Tibial nerve (tissue), 4 donors: Measurements from ENCODE around the gene HADHB. TPM values are rescaled to one million over a fixed set of nuclear protein-coding genes. Genes with fewer than 3 reads are reported as not detected.

Experiments
- DNase-seq, 2 donors: peaks; one replicate each; pipeline ENCODE4 v3.0.0-alpha.2; 2019; ENCODE audit warnings: low spot score in 2 of 2
- H3K27ac ChIP-seq, 4 donors: fragments of 200-600 bp; sonication (generic) in 3 of 4; one replicate each; pipeline ENCODE4 v1.5.1; 2017 to 2019; ENCODE audit warnings: mild to moderate bottlenecking in 1 of 4
- H3K27me3 ChIP-seq, 2 donors: fragments of 200-600 bp; sonication (generic) in 1 of 2; one replicate each; pipeline versions ENCODE4 v1.5.1 to v1.6.0; 2017 to 2019
- H3K36me3 ChIP-seq, 3 donors: fragments of 200-600 bp; sonication (generic); one replicate each; pipeline ENCODE4 v1.5.1; 2018 to 2019
- H3K4me1 ChIP-seq, 4 donors: fragments of 200-600 bp; sonication (generic) in 3 of 4; one replicate each; pipeline ENCODE4 v1.5.1; 2017 to 2019
- H3K4me3 ChIP-seq, 4 donors: fragments of 200-600 bp; sonication (generic) in 3 of 4; one replicate each; pipeline ENCODE4 v1.5.1; 2017 to 2019; ENCODE audit warnings: mild to moderate bottlenecking in 1 of 4, moderate library complexity in 1 of 4
- H3K9me3 ChIP-seq, 4 donors: fragments of 200-600 bp; sonication (generic) in 3 of 4; one replicate each; pipeline ENCODE4 v1.5.1; 2017 to 2019
- CTCF ChIP-seq, 5 experiments: fragments of 200-600 bp in 3 of 5; fragments of 450-650 bp in 2 of 5; sonication (generic) in 3 of 5; IDR thresholded peaks; one replicate each; pipeline ENCODE4 v1.5.1; 2016 to 2019; ENCODE audit warnings: antibody characterized with exemption in 5 of 5, mild to moderate bottlenecking in 3 of 5, moderate library complexity in 2 of 5
- EP300 ChIP-seq, 2 donors: sonication (generic); formaldehyde crosslinking; IDR thresholded peaks; one replicate each; pipeline ENCODE4 v1.6.1; 2017; ENCODE audit warnings: antibody characterized with exemption in 2 of 2, mild to moderate bottlenecking in 1 of 2
- POLR2A ChIP-seq, 2 donors: fragments of 450-650 bp; IDR thresholded peaks; one replicate each; pipeline ENCODE4 v1.6.1; 2017; ENCODE audit warnings: antibody characterized with exemption in 2 of 2, mild to moderate bottlenecking in 2 of 2, moderate library complexity in 2 of 2
- WGBS, 2 donors: methylation state at CpG; one replicate each; pipeline ENCODE4 v1.1.5; 2018; 5-methylcytosine and 5-hydroxymethylcytosine counted together
- total RNA-seq, 4 donors: library from RNA; depleted of rRNA; stranded (reverse); fragments of >200 nt; gene quantifications; one replicate each; pipeline ENCODE4 v1.1.0, GENCODE V29; 2016

Gene HADHB
- total RNA-seq, 4 donors from 2014 or later: 68.1 to 121 (median 110) TPM

GRCh38 chr2:26333293-26333692 lies 88.6 kb downstream of the HADHB start:
- Histone ChIP-seq H3K4me3 (no peak overlapping the region), H3K36me3 (no peaks in the 10 kb centered on the region), H3K27me3 (no peaks in the 10 kb centered on the region), H3K27ac (no peak overlapping the region), H3K4me1 (peaks cover 0 to 8% (median 2%) of the 10 kb centered on the region in 4 donors), H3K9me3 (no peaks in the 10 kb centered on the region)
- no peak for TF ChIP-seq CTCF (IDR thresholded peaks at IDR 0.05)
- no peak for TF ChIP-seq EP300 (IDR thresholded peaks at IDR 0.05)
- TF ChIP-seq POLR2A (IDR thresholded peaks at IDR 0.05): no peak
- 21 to 55% methylated on average over 1 to 2 of the region's 2 CpGs for WGBS, 2 donors
- DNase-seq: no peak

- Histone ChIP-seq H3K9me3 (no peaks in the 10 kb centered on the region), H3K36me3 (no peaks in the 10 kb centered on the region), H3K27ac (no peak overlapping the region), H3K4me3 (no peak overlapping the region), H3K27me3 (no peaks in the 10 kb centered on the region), H3K4me1 (peaks cover 0 to 10% (median 0%) of the 10 kb centered on the region in 4 donors)
- TF ChIP-seq CTCF (IDR thresholded peaks at IDR 0.05) (no peak), POLR2A (IDR thresholded peaks at IDR 0.05) (no peak), EP300 (IDR thresholded peaks at IDR 0.05) (no peak)
- no peak for DNase-seq
- WGBS, 2 donors: 39 to 44% methylated on average over 3 of the region's 3 CpGs
These were observed 90.5 kb downstream of the HADHB start for GRCh38 chr2:26335231-26335630.

GRCh38 chr2:26336719-26337118 lies 92.0 kb downstream of the HADHB start:
- Histone ChIP-seq H3K4me3 (no peak overlapping the region), H3K27me3 (no peaks in the 10 kb centered on the region), H3K4me1 (peaks cover 0 to 15% (median 0%) of the 10 kb centered on the region in 4 donors), H3K9me3 (no peaks in the 10 kb centered on the region), H3K36me3 (no peaks in the 10 kb centered on the region), H3K27ac (no peak overlapping the region)
- WGBS, 2 donors: 89 to 94% methylated on average over 2 of the region's 2 CpGs
- no peak for TF ChIP-seq EP300 (IDR thresholded peaks at IDR 0.05)
- no peak for DNase-seq

DNA sequence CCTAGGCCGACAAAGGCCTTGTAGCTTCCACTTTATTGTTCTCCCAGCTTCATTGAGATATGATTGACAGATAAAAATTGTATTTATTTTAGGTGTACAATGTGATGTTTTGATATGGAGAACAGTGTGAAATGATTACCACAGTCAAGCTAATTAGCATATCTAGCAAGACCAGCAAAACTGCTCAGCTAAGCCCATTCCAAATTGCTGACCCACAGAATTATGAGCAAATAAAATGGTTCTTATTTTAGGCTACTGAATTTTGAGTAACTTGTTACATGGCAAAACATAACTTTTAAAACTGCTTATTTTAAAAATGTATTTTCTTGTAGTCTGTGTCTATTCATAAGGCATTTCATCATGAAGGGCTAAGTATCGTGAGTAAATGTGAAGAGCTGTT lies 92.6 kb downstream of the HADHB start:
- Histone ChIP-seq H3K27me3 (no peaks in the 10 kb centered on the region), H3K36me3 (no peaks in the 10 kb centered on the region), H3K4me1 (peaks cover 0 to 15% (median 0%) of the 10 kb centered on the region in 4 donors), H3K9me3 (no peaks in the 10 kb centered on the region), H3K4me3 (no peak overlapping the region), H3K27ac (no peak overlapping the region)
- 79 to 80% methylated on average over 2 of the region's 2 CpGs for WGBS, 2 donors
- DNase-seq: no peak
- TF ChIP-seq EP300 (IDR thresholded peaks at IDR 0.05) (no peak), CTCF (IDR thresholded peaks at IDR 0.05) (no peak), POLR2A (IDR thresholded peaks at IDR 0.05) (no peak)

Other genes with a start within 250 kb of the HADHB start
- 100 to 1,000 TPM; 133 to 196 (median 155) TPM for gene RAB10, start 210.9 kb upstream of the HADHB start, total RNA-seq
- 1 to 10 TPM; 1.5 to 4.7 (median 3.2) TPM for gene GAREM2, start 71.9 kb upstream of the HADHB start, total RNA-seq
- gene HADHA, start 307 bp upstream of the HADHB start, total RNA-seq: 100 to 1,000 TPM in 2 of 4 donors, 10 to 100 TPM in 2; 91.8 to 115 (median 104) TPM
- gene SELENOI, start 101.2 kb downstream of the HADHB start, total RNA-seq: 10 to 100 TPM; 13.5 to 22.2 (median 17.1) TPM
- under 1 TPM in 1 of 4 donors, not detected in 3; under 0.01 TPM for gene ADGRF3, start 101.8 kb downstream of the HADHB start, total RNA-seq
- 1 to 10 TPM in 2 of 4 donors, under 1 TPM in 2; 0.22 to 5.7 (median 1.7) TPM for gene DRC1, start 157.0 kb downstream of the HADHB start, total RNA-seq
- gene OTOF, start 233.2 kb downstream of the HADHB start, total RNA-seq: under 1 TPM in 3 of 4 donors, not detected in 1; under 0.01 to 0.30 (median 0.22) TPM